ENCODE results near the gene CAMK1D. TPM values are rescaled to one million over a fixed set of nuclear protein-coding genes. Genes with fewer than 3 reads are reported as not detected.
A peak's percentile ranks its signal among the peaks of the same experiment; 100 is the strongest.

CAMK1D gene
- polyA plus RNA-seq, 1 of the 3 experiments (the other 2 are of a cell fraction), result 4.1 TPM

DNA sequence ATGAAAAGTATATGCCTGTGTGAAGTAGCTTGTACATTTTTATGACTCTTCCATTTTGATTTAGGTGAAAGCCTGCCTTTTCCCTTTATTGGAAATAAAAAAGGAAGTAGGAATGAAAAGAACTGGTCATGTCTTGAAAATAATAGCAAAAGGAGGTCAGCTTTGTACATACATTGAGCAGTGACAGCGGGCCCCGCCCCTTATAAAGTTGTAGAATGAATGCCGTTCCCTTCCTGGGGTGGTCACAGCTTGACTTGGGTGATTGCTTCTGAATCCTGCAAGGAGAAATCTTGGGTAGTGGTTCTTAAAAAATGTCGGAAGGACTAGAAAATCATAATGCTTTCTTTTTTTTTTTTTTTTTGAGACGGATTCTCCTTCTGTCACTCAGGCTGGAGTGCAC is 31.7 kb downstream of the CAMK1D start:
- Histone ChIP-seq H3K9me2 (no peaks in the 10 kb centered on the region), H3K79me2 (ENCODE audit: insufficient read depth) (no peaks in the 10 kb centered on the region), H4K20me1 (ENCODE audit: insufficient read depth) (no peaks in the 10 kb centered on the region), H3K27me3 (ENCODE audit: insufficient read depth) (no peaks in the 10 kb centered on the region), H3K36me3 (replicated peaks in 1 of 2; ENCODE audit: control insufficient read depth in 1 of 2, insufficient read depth in 2 of 2, low read length in 1 of 2) (no peaks in the 10 kb centered on the region), H3K4me3 (ENCODE audit: low read depth in 2 of 2, low read length in 1 of 2) (no peak overlapping the region), H3K4me2 (no peak overlapping the region), H3K9me3 (no peaks in the 10 kb centered on the region), H2AFZ (ENCODE audit: low read depth) (no peak overlapping the region), H3K4me1 (ENCODE audit: control insufficient read depth in 1 of 2, insufficient read depth in 2 of 2, low read depth in 1 of 2, low read length in 1 of 2) (peaks cover 0 to 3% of the 10 kb centered on the region in 2 experiments; a peak in 1 of 4 replicates), H3K9ac (no peak overlapping the region), H3K27ac (ENCODE audit: low read depth in 2 of 2, low read length in 1 of 2) (no peak overlapping the region), H3F3A (replicated peaks; ENCODE audit: insufficient read depth) (no peaks in the 10 kb centered on the region)
- WGBS (ENCODE audit: low lambda C conversion rate), result 94% methylated on average over 5 of the region's 5 CpGs
- ChIA-PET POLR2A (no interaction called here), CTCF (interaction anchor here (1.1 kb wide), 1 partner anchor 275 kb away, joined by 3 read pairs; no protein-coding TSS in a partner anchor)
- DNase-seq, result no peak
- no peak for TF ChIP-seq FOXM1 (IDR thresholded peaks at IDR 0.05; ENCODE audit: low read depth)
- no peak for TF ChIP-seq MXI1 (IDR thresholded peaks at IDR 0.05; ENCODE audit: low read depth, low read length)
- TF ChIP-seq, protein P1, sequence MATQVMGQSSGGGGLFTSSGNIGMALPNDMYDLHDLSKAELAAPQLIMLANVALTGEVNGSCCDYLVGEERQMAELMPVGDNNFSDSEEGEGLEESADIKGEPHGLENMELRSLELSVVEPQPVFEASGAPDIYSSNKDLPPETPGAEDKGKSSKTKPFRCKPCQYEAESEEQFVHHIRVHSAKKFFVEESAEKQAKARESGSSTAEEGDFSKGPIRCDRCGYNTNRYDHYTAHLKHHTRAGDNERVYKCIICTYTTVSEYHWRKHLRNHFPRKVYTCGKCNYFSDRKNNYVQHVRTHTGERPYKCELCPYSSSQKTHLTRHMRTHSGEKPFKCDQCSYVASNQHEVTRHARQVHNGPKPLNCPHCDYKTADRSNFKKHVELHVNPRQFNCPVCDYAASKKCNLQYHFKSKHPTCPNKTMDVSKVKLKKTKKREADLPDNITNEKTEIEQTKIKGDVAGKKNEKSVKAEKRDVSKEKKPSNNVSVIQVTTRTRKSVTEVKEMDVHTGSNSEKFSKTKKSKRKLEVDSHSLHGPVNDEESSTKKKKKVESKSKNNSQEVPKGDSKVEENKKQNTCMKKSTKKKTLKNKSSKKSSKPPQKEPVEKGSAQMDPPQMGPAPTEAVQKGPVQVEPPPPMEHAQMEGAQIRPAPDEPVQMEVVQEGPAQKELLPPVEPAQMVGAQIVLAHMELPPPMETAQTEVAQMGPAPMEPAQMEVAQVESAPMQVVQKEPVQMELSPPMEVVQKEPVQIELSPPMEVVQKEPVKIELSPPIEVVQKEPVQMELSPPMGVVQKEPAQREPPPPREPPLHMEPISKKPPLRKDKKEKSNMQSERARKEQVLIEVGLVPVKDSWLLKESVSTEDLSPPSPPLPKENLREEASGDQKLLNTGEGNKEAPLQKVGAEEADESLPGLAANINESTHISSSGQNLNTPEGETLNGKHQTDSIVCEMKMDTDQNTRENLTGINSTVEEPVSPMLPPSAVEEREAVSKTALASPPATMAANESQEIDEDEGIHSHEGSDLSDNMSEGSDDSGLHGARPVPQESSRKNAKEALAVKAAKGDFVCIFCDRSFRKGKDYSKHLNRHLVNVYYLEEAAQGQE (IDR thresholded peaks at IDR 0.05; ENCODE audit: low read depth, low read length), result no peak
- no peak for TF ChIP-seq TEAD4 (IDR thresholded peaks at IDR 0.05; ENCODE audit: borderline replicate concordance, insufficient read depth)
- TF ChIP-seq, protein P2, sequence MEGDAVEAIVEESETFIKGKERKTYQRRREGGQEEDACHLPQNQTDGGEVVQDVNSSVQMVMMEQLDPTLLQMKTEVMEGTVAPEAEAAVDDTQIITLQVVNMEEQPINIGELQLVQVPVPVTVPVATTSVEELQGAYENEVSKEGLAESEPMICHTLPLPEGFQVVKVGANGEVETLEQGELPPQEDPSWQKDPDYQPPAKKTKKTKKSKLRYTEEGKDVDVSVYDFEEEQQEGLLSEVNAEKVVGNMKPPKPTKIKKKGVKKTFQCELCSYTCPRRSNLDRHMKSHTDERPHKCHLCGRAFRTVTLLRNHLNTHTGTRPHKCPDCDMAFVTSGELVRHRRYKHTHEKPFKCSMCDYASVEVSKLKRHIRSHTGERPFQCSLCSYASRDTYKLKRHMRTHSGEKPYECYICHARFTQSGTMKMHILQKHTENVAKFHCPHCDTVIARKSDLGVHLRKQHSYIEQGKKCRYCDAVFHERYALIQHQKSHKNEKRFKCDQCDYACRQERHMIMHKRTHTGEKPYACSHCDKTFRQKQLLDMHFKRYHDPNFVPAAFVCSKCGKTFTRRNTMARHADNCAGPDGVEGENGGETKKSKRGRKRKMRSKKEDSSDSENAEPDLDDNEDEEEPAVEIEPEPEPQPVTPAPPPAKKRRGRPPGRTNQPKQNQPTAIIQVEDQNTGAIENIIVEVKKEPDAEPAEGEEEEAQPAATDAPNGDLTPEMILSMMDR (IDR thresholded peaks at IDR 0.05), result no peak

DNA sequence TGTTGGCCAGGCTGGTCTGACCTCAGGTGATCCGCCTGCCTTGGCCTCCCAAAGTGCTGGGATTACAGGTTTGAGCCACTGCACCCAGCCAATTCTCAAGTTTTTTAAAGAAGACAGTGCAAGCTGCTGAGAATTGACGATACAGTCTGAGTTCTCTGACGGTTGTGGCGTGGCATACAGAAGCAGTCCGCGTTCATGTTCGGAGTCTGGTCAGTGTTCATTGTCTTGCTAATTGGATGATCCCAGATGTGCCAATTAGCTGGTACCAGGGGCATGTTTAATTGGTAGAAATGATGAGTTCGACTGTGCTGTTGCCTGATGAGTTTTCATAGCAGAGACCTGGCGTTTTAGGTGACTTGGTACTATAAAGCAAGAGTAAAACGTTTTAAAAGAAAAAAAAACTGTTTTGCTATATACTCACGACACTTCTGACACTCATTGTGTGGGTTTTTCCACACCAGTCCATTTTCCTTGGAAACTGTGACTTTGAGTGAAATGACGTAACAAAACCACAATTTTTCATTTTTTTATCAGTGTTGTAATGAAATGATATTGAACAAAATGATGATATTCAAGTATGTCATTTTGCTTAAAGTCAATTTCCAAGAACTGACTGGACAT is 32.3 kb downstream of the CAMK1D start:
- Histone ChIP-seq H4K20me1 (ENCODE audit: insufficient read depth) (no peaks in the 10 kb centered on the region), H3K4me1 (ENCODE audit: control insufficient read depth in 1 of 2, insufficient read depth in 2 of 2, low read depth in 1 of 2, low read length in 1 of 2) (peaks cover 0 to 3% of the 10 kb centered on the region in 2 experiments; a peak in 1 of 4 replicates), H3K27ac (ENCODE audit: low read depth in 2 of 2, low read length in 1 of 2) (no peak overlapping the region), H3F3A (replicated peaks; ENCODE audit: insufficient read depth) (no peaks in the 10 kb centered on the region), H3K79me2 (ENCODE audit: insufficient read depth) (no peaks in the 10 kb centered on the region), H3K9me2 (no peaks in the 10 kb centered on the region), H3K36me3 (replicated peaks in 1 of 2; ENCODE audit: control insufficient read depth in 1 of 2, insufficient read depth in 2 of 2, low read length in 1 of 2) (no peaks in the 10 kb centered on the region), H2AFZ (ENCODE audit: low read depth) (no peak overlapping the region), H3K4me3 (ENCODE audit: low read depth in 2 of 2, low read length in 1 of 2) (no peak overlapping the region), H3K4me2 (no peak overlapping the region), H3K9me3 (no peaks in the 10 kb centered on the region), H3K27me3 (ENCODE audit: insufficient read depth) (no peaks in the 10 kb centered on the region), H3K9ac (no peak overlapping the region)
- TF ChIP-seq RCOR1 (IDR thresholded peaks at IDR 0.05; ENCODE audit: low read length), result no peak
- no peak for TF ChIP-seq NFIC (IDR thresholded peaks at IDR 0.05; ENCODE audit: borderline replicate concordance)
- no peak for TF ChIP-seq CHD2 (IDR thresholded peaks at IDR 0.05; ENCODE audit: low read length, partially characterized antibody)
- TF ChIP-seq ELF1 (IDR thresholded peaks at IDR 0.05), result no peak
- TF ChIP-seq MEF2A (IDR thresholded peaks at IDR 0.05; ENCODE audit: borderline replicate concordance, low read depth), result no peak
- TF ChIP-seq GABPA (IDR thresholded peaks at IDR 0.05; ENCODE audit: low read depth), result no peak
- no peak for TF ChIP-seq SIN3A (IDR thresholded peaks at IDR 0.05; ENCODE audit: borderline replicate concordance, low read depth, low read length)
- no peak for TF ChIP-seq EP300 (IDR thresholded peaks at IDR 0.05; ENCODE audit: borderline replicate concordance in 1 of 2, low read depth in 1 of 2, low read length in 1 of 2)
- TF ChIP-seq TEAD4 (IDR thresholded peaks at IDR 0.05; ENCODE audit: borderline replicate concordance, insufficient read depth), result no peak
- TF ChIP-seq FOXJ3 (CRISPR knock-in tag; IDR thresholded peaks at IDR 0.05), result no peak
- TF ChIP-seq TAF1 (IDR thresholded peaks at IDR 0.05; ENCODE audit: borderline replicate concordance, low read depth, low read length), result no peak
- TF ChIP-seq YY1 (IDR thresholded peaks at IDR 0.05; ENCODE audit: low read depth), result no peak
- no peak for TF ChIP-seq RFX5 (IDR thresholded peaks at IDR 0.05; ENCODE audit: low read length)
- TF ChIP-seq TCF12 (IDR thresholded peaks at IDR 0.05), result no peak
- peak; percentile 53 for DNase-seq
- ChIA-PET CTCF (interaction anchor here (1.1 to 1.8 kb wide), 2 partner anchors 166 to 274 kb away, joined by 3 read pairs; no protein-coding TSS in a partner anchor), POLR2A (no interaction called here)
- 78% methylated on average over 11 of the region's 12 CpGs for WGBS (ENCODE audit: low lambda C conversion rate)

Data from SK-N-SH (cell line).